ENCODE results near the gene AMZ1. TPM values are rescaled to one million over a fixed set of nuclear protein-coding genes. Genes with fewer than 3 reads are reported as not detected.
"Not testable (repeated sequence)": the region's sequence is repeated elsewhere in the genome, so short reads cannot be mapped to it uniquely, and the experiment has no call there.

Gene AMZ1
- total RNA-seq, 1 experiment from 2014 or later: not detected

DNA sequence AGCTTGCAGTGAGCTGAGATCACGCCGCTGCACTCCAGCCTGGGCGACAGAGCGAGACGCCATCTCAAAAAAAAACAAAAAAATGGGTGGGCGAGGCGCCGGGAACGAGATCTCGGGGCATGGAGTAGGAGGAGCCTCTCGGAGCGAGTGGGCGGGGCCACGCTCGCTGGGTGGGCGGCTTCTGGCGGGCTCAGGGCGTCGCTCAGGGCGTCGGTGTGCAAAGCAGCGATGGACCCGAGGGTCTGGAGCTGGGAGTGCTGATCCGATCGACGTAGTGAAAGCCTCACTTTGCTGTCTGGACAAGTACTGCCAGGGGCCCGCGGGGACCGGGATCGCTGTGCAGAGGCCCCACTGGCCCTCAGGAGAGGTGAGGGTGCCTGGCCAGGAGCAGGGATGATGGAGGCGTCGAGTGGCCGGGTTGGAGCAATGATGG, 22.6 kb upstream of the AMZ1 start:
- in situ Hi-C loops (cut with HindIII; ENCODE audit: low sequenced_read_pairs): no loop called here
- DNase-seq (ENCODE audit: low spot score): no peak

DNA sequence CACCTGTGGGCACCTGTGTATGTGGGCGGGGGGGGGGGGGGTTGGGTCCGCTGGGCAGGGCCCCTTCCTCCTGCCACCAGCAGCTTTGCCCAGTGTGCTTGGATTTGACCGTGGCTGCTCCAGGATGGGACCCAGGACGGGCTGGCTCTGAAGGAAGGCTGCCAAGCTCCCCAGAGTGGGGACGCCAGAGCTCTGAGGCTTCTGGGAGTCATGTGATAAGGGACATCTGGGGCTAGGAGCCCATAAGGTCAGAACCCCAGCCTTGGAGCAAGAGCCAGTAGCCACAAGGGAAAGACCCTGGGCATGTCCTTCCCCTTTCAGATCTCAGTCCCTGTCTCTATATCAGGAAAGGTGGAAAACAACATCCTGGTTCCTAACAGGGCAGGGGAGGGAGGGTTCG, 21.8 kb upstream of the AMZ1 start:
- in situ Hi-C loops (cut with HindIII; ENCODE audit: low sequenced_read_pairs): no loop called here

DNA sequence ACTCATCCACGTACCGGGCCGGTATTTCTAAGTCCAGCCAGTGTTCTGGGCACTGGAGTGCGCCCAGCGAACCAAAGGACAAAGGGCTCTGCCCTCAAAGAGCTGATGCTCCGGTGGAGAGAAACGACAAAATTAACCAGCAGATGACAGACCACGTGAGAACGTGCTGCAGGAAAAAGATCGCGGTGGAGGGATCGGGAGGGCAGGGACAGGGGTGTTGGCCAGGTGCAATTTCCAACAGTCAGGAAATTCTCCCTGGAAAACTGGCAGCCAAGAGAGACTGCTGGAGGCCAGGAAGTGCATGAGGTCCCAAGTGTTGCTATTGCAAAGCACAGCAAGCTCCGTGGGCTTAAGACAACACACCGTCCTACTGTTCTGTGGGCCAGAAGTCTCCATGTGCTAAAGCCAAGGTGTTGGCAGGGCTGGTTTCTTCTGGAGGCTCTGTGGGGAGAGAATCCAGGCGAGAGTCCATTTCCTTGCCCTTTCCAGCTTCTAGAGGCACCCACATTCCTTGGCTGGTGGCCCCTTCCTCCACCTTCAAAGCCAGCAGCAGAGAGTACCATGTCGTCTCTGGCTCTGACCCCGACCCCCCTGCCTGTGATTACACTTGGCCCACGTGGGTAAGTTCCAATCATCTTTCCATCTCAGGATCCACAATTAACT, 21.3 kb upstream of the AMZ1 start:
- in situ Hi-C loops (cut with HindIII; ENCODE audit: low sequenced_read_pairs): no loop called here

More for the DNA sequence above, 21.8 kb upstream of the AMZ1 start:
- DNase-seq (ENCODE audit: low spot score): no peak

DNA sequence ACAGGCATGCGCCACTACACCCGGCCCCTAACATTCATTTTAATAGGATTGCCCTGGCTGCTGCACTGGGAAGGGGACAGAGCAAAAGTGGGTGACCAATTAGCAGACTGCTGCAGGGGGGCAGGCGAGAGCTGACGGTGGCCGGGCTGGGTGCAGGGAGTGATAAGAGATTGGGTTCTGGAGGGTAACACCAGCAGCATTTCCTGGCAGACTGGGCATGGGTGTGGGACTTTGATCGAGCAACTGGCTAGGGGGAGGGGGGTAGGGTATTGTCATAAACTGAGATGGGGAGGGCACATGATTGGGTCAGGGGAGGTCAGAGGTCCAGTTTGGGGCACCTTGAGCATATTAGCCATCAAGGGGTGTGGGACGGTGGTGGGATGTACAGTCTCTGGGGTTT, 20.2 kb upstream of the AMZ1 start:
- in situ Hi-C loops (cut with HindIII; ENCODE audit: low sequenced_read_pairs): no loop called here
- DNase-seq (ENCODE audit: low spot score): no peak

More for the DNA sequence above, 21.3 kb upstream of the AMZ1 start:
- no peak for DNase-seq (ENCODE audit: low spot score)

DNA sequence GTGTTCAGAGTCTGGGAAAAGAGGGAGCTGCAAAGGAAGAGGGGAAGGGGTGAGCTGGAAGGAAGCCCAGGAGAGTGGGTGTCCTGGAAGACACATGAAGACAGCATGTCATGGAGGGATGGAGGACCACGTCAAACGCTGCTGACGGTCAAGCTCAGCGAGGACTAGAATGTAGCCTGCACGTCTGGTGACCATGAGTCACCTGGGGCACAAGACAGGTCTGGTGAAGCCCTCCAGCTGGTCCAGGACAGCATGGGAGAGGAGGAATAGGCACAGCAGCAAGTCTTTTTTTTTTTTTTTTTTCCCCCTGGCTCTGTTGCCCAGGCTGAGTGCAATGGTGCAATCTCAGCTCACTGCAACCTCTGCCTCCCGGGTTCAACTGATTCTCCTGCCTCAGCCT, 19.6 kb upstream of the AMZ1 start:
- DNase-seq (ENCODE audit: low spot score): no peak
- in situ Hi-C loops (cut with HindIII; ENCODE audit: low sequenced_read_pairs): no loop called here

DNA sequence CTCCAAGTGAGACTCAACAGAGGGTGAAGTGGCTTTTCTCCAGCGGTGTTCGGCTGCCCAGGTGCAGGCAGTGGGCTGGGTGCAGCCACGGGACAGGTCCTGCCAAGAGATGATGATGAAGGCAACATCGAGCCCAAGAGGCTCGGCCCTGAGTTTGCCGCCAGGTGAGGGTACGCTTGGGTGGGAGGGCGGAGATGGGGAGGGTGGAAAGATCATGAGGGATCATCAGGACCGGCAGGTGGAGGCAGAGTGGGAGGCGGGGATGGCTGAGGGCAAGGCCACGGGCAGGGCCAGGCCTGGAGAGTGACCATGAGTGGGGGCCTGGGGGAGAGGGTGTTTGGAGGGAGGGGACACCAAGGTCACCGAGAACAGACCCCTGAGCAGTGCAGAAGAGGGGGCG, 17.8 kb upstream of the AMZ1 start:
- in situ Hi-C loops (cut with HindIII; ENCODE audit: low sequenced_read_pairs): no loop called here
- no peak for DNase-seq (ENCODE audit: low spot score)

DNA sequence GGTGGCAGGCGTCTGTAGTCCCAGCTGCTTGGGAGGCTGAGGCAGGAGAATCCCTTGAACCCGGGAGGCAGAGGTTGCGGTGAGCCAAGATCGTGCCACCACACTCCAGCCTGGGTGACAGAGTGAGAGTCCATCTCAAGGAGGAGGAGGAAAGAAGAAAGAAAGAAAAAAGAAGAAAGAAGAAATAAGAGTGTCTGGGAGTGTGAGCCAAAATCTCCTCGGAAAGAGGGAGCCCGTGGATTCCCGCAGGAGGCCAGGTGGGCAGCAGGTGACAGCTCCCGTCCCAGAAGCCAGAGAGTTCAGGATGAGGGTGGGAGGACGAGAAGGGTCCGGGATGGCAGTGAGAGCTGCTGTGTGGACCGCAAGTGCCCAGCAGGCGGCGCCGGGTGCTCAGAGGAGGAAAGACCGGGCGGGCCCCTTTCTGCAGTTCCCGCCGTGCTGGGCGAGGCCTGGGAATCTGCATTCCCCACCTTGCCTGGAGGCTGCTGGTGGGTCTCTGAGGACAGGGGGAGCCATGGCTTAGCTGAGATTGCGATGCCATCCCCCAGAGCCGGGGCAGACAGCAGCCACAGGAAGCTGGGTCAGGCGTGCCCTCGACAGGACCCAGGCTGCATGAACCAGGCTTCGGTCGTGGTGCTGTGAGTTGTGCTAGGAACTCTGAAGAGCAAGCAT, 17.1 kb upstream of the AMZ1 start:
- in situ Hi-C loops (cut with HindIII; ENCODE audit: low sequenced_read_pairs): no loop called here
- peak; percentile 51 for DNase-seq (ENCODE audit: low spot score)

DNA sequence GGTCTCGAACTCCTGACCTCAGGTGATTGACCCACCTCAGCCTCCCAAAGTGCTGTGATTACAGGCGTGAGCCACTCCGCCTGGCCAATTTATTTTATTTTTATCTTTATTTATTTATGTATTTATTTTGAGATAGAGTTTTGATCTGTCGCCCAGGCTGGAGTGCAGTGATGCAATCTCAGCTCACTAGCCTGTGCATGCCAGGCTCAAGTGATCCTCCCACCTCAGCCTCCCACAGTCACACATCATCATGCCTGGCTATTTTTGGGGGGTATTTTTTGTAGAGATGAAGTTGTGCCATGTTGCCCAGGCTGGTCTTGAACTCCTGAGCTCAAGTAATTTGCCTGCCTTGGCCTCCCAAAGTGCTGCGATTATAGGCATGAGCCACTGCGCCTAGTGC, 14.8 kb upstream of the AMZ1 start:
- in situ Hi-C loops (cut with HindIII; ENCODE audit: low sequenced_read_pairs); DNase-seq (ENCODE audit: low spot score): not testable (repeated sequence)

DNA sequence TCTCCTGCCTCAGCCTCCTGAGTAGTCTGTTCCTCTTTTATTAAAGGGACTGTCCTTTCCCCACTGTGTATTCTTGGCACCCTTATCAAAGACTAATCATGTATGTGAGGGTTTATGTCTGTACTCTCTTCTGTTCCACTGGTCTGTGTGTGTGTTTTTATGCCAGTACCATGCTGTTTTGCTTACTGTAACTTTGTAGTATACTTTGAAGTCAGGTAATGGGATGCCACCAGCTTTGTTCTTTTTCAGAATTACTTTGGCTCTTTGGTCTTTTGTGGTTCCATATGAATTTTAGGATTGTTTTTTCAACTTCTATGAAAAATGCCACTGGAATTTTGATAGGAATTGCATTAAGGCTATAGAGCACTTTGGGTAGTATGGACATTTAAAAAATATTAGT, 14.1 kb upstream of the AMZ1 start:
- in situ Hi-C loops (cut with HindIII; ENCODE audit: low sequenced_read_pairs): no loop called here
- DNase-seq (ENCODE audit: low spot score): no peak

DNA sequence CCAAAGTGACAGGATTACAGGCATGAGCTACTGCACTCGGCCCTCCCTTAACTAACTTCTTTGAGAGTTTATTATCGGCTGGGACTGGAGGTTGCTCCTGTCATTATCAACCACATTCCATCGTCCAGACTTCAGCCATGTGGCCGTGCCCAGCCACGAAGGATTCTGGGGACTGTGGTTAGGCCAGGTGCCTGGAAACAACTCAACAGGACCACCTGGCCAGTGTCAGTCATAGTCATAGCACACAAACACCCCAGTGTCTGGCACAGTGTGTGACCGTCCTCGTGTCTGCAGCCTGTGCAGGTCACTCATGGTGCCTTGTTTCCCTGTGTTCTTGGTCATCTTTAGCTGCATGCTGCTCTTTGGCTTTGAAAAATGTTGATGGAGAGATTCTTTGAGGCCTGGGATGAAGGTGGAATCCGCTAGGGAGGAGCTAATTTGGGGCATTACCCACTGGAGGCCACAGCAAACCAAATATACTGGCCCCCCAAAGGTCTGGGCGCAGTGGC, 12.7 kb upstream of the AMZ1 start:
- in situ Hi-C loops (cut with HindIII; ENCODE audit: low sequenced_read_pairs): no loop called here
- DNase-seq (ENCODE audit: low spot score): no peak

DNA sequence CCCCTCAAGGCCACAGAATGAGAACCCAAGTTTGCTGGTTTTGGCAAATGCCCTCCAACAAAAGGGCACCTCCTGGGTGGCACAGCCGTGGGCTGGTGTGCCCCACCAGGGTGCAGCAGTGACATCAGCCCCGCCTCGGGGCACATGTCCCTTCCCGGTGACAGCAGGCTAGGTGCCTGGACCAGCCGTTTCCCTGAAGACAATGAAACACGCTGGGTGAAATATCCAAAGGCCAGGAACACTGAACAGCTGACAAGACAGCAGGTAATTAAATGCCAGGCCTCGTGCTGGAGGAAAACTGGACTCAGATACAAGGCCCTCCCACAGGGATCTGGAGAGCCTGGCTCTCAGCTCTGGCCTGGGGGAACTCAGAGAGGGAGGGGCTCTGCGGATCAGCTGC, 11.4 kb upstream of the AMZ1 start:
- in situ Hi-C loops (cut with HindIII; ENCODE audit: low sequenced_read_pairs): not testable (repeated sequence)
- peak; percentile 86 for DNase-seq (ENCODE audit: low spot score)

DNA sequence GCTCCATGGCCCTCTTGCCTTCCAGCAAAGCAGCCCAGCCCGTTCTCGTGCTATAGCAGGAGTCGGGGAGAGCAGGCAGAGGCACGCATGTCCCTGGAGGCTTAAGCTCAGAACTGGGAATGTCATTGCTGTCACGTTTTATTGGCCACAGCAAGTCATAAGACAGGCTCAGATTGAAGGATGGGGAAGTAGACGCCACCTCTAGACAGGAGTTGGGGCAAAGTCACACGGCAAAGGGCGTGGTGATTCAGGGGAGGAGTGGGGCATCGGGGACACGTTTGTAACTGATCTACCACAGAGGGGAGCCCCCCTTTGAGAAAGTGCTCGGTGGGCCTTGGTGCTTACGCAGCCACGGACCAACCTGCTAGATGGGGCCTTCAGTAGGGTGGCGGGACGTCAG, 9.5 kb upstream of the AMZ1 start:
- DNase-seq (ENCODE audit: low spot score); in situ Hi-C loops (cut with HindIII; ENCODE audit: low sequenced_read_pairs): not testable (repeated sequence)

DNA sequence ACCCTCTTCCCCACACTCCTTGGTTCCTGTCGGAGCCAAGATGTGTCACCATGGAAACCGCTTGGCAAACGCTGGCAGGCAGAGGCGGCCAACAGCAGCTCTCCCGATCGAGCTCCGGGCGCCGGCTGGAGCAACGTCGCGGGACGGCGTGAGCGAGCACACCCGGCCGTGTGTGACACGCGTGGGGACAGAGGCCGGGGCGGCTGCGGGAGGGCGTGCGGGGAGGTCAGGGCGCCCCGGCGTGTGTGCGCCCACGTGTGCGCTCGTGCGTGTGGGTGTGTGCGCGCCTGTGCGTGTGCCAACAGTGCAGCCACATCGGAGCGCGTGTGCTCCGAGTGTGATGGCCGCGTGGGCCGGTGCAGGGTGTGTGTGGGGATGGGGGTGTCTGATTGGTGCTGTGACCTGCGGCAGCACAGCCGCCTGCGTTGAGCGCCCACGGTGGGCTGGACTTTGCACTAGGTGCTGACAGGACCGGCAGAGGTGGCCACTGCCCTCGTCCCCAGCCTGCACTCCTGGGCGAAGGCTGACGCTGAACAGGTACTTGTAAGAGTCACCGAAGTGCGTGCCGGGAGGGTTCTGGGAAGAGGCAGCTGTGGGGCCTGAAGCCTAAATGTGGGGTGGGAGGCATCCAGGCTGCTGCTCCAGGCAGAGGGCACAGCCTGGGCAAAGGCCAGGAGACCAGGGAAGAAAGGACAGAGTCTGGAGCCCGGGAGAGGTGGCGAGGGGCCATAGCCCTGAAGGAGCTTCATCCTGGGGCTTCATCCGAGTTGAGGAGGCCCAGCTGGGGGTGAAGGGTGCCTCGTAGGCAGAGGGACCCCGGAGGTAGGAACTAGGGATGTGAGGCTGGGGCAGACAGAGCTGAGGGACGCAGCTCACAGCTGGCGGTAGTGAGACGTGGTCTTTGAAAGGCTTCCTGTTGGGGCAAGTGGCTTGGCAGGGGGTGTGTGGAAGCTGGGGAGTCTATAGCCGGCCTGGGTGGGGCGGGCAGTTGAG, 8.6 kb upstream of the AMZ1 start:
- DNase-seq (ENCODE audit: low spot score); in situ Hi-C loops (cut with HindIII; ENCODE audit: low sequenced_read_pairs): not testable (repeated sequence)

DNA sequence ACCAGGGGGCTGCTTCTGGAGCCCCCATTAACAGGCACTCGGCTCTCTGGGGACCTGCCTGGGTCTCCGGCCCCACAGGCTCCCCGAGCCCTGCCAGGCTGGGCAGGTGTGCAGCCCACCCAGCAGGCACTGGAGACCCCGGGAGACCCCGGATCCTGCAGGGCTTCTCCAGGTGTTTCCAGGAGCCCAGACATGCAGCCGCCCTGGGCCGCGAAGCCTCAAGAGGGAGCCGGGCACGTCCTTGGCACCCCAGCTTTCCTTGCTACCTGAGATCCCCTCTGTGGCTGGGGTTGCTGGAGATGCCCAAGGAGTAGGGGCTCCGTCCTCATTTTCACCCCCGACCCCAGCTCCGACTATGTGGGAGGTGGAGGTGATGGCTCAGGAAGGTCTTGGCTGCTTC, 7.7 kb upstream of the AMZ1 start:
- in situ Hi-C loops (cut with HindIII; ENCODE audit: low sequenced_read_pairs): no loop called here
- no peak for DNase-seq (ENCODE audit: low spot score)

DNA sequence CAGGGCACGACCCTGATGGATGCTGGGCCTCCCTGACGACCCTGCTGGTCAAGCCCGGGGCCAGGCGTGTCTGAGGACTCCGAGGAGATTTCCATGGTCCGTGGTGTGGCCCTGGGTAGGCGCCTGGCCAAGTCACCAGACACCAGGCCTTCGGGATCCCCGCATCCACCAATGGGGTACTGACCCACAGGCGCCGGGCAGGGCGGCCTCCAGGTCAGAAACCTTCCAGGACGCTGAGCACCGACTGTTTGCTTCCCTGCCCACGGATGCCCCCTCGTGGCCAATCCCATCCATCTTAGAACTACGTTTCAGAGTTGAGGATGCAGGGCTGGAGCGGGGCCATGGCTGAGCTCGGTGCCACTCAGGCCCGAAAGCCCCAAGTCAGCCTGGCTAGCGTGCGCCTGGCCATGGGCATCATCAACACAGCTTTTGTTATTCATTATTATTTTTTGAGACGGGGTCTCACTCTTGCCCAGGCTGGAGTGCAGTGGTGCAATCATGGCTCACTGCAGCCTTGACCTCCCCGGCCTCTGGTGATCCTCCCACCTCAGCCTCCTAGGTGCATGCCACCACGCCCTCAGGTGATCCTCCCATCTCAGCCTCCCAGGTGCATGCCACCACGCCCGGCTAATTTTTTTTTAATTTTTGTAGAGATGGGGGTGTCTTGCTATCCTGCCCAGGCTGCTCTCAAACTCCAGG, 7.1 kb upstream of the AMZ1 start:
- in situ Hi-C loops (cut with HindIII; ENCODE audit: low sequenced_read_pairs): no loop called here
- DNase-seq (ENCODE audit: low spot score): peak; percentile 87

DNA sequence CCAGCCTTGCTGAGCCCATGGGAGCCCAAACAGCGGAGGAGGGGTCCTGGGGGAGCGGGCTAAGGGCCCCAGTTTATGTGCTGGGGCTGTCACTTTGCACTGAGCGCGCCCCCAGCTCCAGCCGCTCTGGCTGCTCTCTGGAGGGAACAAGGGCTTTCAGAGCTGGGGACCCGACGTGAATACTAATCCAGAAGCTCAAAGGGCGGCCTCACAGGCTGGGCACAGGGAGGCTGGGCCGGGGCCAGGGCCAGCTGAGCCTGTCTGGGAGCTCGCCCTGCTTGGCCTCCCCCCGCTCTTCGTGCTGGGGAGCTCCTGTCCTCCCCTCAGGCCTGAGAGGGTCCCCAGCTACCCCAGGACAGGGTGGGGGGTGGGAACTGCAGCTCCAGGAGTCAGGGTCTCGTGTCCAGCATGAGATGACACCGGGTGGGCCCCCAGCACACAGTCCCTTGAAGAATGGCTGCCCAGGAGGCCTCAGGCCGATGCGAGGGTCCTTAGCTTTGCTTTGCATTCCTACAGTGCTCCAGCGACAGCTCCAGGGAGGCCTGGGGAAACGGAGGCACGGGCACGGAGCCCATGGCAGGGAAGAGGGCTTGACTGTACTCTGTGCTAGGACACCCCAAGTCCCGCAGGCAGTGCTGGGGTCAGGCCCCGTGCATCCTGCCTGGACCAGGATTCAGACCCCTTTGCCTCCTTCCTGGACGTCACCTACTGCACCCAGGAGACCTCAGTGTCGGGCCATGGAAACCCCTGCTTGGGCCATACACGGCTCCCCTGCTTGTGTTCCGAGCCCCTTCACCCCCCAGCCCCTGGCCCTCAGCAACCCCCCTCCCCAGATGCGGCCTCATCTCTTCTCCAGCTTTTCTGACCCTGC, 5.8 kb upstream of the AMZ1 start:
- peak; percentile 36 for DNase-seq (ENCODE audit: low spot score)
- in situ Hi-C loops (cut with HindIII; ENCODE audit: low sequenced_read_pairs): no loop called here

DNA sequence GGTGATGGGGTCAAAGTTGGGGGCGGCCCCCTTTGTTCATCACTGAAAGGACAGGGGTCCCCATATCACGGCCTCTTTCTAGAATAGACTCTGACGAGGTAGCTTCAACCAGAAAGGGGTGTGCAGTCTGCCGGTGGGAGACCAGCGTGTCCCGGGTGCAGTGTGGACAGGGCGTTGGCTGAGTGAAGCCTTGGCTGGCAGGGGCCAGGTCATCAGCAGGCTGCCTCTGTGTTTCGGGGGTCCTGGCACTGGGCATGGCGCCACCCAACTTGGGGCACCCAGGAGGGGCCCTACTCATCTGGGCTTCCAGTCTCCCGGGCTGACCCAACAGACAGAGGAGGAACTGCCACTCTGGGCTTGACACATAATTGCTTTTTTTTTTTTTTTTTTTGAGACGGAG, 3.5 kb upstream of the AMZ1 start:
- in situ Hi-C loops (cut with HindIII; ENCODE audit: low sequenced_read_pairs): no loop called here

DNA sequence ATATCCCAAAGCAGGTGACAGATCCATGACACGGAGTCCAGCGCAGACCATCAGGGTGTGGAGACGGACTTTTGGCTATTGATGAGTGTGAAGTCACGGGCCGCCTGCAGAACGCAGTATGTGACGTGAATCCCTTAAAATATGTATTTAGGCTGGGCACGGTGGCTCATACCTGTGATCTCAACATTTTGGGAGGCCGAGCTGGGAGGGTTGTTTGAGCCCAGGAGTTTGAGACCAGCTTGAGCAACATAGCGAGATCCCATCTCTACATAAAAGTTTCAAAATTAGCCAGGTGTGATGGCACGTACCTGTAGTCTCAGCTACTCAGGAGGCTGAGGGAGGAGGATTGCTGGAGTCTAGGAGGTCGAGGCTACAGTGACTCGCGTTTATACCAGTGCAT, 1.9 kb upstream of the AMZ1 start:
- DNase-seq (ENCODE audit: low spot score): no peak
- in situ Hi-C loops (cut with HindIII; ENCODE audit: low sequenced_read_pairs): no loop called here

More for the DNA sequence above, 3.5 kb upstream of the AMZ1 start:
- DNase-seq (ENCODE audit: low spot score): no peak
